Endothelial cell (in vitro differentiated cells): ENCODE results near the gene GSTM3. TPM values are rescaled to one million over a fixed set of nuclear protein-coding genes. Genes with fewer than 3 reads are reported as not detected.
"Not testable (repeated sequence)": the region's sequence is repeated elsewhere in the genome, so short reads cannot be mapped to it uniquely, and the experiment has no call there.

Experiments used
- DNase-seq: peaks from one replicate; pipeline ENCODE4 v3.0.0; 2021; ENCODE audit warnings: low spot score
- H3K27ac Mint-ChIP-seq: one replicate; pipeline ENCODE4 v1.8.0; 2021; ENCODE audit warnings: mixed read lengths, inconsistent platforms; ENCODE audit not compliant: unreplicated experiment
- H3K27me3 Mint-ChIP-seq: one replicate; pipeline ENCODE4 v1.8.0; 2021; ENCODE audit warnings: mild to moderate bottlenecking, moderate library complexity, mixed read lengths, inconsistent platforms; ENCODE audit not compliant: unreplicated experiment
- H3K36me3 Mint-ChIP-seq: one replicate; pipeline ENCODE4 v1.8.0; 2021; ENCODE audit warnings: mild to moderate bottlenecking, low read depth, mixed read lengths, inconsistent platforms; ENCODE audit not compliant: unreplicated experiment
- H3K4me1 Mint-ChIP-seq: one replicate; pipeline ENCODE4 v1.8.0; 2021; ENCODE audit warnings: mild to moderate bottlenecking, mixed read lengths, inconsistent platforms; ENCODE audit not compliant: unreplicated experiment
- H3K4me3 Mint-ChIP-seq: one replicate; pipeline ENCODE4 v1.8.0; 2021; ENCODE audit warnings: mild to moderate bottlenecking, mixed read lengths, inconsistent platforms; ENCODE audit not compliant: unreplicated experiment
- H3K9me3 Mint-ChIP-seq: one replicate; pipeline ENCODE4 v1.8.0; 2021; ENCODE audit warnings: mixed read lengths, inconsistent platforms; ENCODE audit not compliant: unreplicated experiment
- total RNA-seq: library from RNA; stranded (reverse); fragmentation: NEBNext Ultra II Directional; extraction: Animal tissue kit (Norgen Biotek cat#: 25700); gene quantifications from one replicate; pipeline ENCODE4 v1.2.1, GENCODE V29; 2021; ENCODE audit not compliant: unreplicated experiment
- TF ChIP-seq, protein P1 (sequence below): fragments of 200-600 bp; sonication (generic); IDR thresholded peaks from one replicate; pipeline ENCODE4 v1.5.0; 2021; ENCODE audit warnings: antibody characterized with exemption; ENCODE audit not compliant: unreplicated experiment

Gene GSTM3
- total RNA-seq, 1 donor from 2014 or later, result 6.9 TPM

DNA sequence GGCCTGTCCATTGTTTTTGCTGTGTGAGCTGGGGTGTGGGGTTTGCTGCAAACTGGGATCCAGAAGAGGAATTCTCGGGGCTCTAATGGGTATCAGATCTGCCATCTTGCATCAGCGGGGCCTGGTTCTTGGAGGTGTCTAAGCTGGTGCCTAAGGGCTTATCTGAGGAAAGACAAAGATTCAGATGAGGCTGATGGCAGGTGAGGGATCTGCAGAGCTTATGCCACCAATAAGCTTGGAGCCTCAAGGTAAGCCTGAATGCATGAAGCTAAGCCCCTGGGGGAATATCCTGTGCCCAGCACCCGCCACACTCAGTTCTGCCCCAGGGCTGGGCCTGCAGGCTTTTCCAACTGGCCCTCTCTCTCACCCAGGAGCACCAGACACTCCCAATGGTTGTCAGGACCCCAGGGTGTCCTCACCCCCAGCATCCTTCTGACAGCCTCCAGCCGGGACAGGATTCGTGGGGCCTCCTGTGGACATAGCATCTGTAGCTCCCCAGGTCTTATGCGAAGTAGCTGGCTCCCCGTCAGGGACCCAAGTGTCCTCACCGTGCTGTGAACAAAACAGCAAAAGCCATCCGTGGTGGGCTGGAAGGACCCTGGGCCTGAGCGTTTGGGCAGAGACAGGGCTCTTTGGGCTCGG, 9.5 kb upstream of the GSTM3 start:
- Mint-ChIP-seq H3K27ac (no peak overlapping the region), H3K4me1 (no peaks in the 10 kb centered on the region), H3K9me3 (no peaks in the 10 kb centered on the region), H3K36me3 (no peaks in the 10 kb centered on the region), H3K27me3 (peaks cover 3% of the 10 kb centered on the region), H3K4me3 (no peak overlapping the region)
- TF ChIP-seq, protein P1, sequence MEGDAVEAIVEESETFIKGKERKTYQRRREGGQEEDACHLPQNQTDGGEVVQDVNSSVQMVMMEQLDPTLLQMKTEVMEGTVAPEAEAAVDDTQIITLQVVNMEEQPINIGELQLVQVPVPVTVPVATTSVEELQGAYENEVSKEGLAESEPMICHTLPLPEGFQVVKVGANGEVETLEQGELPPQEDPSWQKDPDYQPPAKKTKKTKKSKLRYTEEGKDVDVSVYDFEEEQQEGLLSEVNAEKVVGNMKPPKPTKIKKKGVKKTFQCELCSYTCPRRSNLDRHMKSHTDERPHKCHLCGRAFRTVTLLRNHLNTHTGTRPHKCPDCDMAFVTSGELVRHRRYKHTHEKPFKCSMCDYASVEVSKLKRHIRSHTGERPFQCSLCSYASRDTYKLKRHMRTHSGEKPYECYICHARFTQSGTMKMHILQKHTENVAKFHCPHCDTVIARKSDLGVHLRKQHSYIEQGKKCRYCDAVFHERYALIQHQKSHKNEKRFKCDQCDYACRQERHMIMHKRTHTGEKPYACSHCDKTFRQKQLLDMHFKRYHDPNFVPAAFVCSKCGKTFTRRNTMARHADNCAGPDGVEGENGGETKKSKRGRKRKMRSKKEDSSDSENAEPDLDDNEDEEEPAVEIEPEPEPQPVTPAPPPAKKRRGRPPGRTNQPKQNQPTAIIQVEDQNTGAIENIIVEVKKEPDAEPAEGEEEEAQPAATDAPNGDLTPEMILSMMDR, result no peak
- DNase-seq, result no peak

- no peaks in the 10 kb centered on the region for H3K36me3 Mint-ChIP-seq
- H3K9me3 Mint-ChIP-seq, result no peaks in the 10 kb centered on the region
- H3K27ac Mint-ChIP-seq, result no peak overlapping the region
- H3K4me3 Mint-ChIP-seq, result no peak overlapping the region
- TF ChIP-seq, protein P1, result no peak
- H3K27me3 Mint-ChIP-seq, result peaks cover 3% of the 10 kb centered on the region
- H3K4me1 Mint-ChIP-seq, result no peaks in the 10 kb centered on the region
- DNase-seq, result no peak
Measured at GRCh38 chr1:109749221-109749620, 8.4 kb upstream of the GSTM3 start.

GRCh38 chr1:109748311-109748710, 7.5 kb upstream of the GSTM3 start:
- not testable (repeated sequence) for H3K36me3 Mint-ChIP-seq, DNase-seq, H3K27me3 Mint-ChIP-seq, H3K4me3 Mint-ChIP-seq, H3K4me1 Mint-ChIP-seq, H3K27ac Mint-ChIP-seq, H3K9me3 Mint-ChIP-seq

- Mint-ChIP-seq H3K9me3 (no peaks in the 10 kb centered on the region), H3K27ac (no peak overlapping the region), H3K36me3 (peaks cover 21% of the 10 kb centered on the region), H3K27me3 (peaks cover 5% of the 10 kb centered on the region), H3K4me3 (peak overlapping the region; percentile 84), H3K4me1 (peaks cover 16% of the 10 kb centered on the region)
- DNase-seq, result peak; percentile 60
- TF ChIP-seq, protein P1, result no peak
Measured at GRCh38 chr1:109739738-109740614, 862 bp downstream of the GSTM3 start.

- Mint-ChIP-seq H3K36me3 (peaks cover 20% of the 10 kb centered on the region), H3K4me1 (peaks cover 6% of the 10 kb centered on the region), H3K4me3 (no peak overlapping the region), H3K27me3 (peaks cover 3% of the 10 kb centered on the region), H3K9me3 (no peaks in the 10 kb centered on the region), H3K27ac (no peak overlapping the region)
- TF ChIP-seq, protein P1, result no peak
- DNase-seq, result no peak
Measured at GRCh38 chr1:109733236-109733870, 7.5 kb downstream of the GSTM3 start.
